Hepatic stellate cell (primary cell): Measurements from ENCODE around the gene SPDYE6.
"Not testable (repeated sequence)": the region's sequence is repeated elsewhere in the genome, so short reads cannot be mapped to it uniquely, and the experiment has no call there.

ENCODE experiments used
- DNase-seq: peaks from one replicate; pipeline ENCODE4 v3.0.0; 2011; ENCODE audit warnings: low spot score

SPDYE6 gene

DNA sequence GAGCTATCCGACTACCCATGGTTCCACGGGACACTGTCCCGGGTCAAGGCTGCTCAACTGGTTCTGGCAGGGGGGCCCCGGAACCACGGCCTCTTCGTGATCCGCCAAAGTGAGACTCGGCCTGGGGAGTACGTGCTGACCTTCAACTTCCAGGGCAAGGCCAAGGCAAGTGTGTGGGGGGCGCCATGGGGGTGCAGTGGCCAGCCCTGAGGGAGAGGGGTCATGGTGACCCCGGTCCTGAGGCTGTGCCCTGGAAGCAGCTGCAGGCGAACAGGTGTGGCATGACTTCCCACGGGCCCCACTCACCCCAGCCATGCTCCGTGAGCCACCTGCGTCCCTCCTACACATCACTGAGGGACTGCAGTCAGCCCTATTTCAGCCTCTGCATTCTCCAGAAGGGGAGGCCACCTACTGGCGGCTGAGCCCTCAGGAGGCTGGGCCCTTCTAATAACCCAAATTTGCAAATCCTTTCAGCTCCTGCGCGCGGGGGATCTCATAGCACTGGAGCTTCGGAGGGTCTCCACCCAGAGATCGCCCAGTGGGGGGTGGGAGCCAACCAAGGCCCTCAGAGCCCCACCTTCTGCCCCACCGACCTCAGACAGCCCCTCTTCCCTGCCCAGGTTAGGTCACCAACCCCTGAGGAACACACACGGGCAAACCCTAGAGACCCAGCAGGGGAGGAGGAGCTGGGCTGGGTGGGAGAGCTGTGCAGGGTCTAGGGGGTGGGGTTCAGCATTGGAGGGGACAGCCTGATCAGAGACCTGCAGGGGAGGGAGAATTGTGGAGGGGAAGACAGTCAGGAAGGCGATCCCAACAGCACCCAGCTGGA, 38.8 kb downstream of the SPDYE6 start:
- DNase-seq = no peak

DNA sequence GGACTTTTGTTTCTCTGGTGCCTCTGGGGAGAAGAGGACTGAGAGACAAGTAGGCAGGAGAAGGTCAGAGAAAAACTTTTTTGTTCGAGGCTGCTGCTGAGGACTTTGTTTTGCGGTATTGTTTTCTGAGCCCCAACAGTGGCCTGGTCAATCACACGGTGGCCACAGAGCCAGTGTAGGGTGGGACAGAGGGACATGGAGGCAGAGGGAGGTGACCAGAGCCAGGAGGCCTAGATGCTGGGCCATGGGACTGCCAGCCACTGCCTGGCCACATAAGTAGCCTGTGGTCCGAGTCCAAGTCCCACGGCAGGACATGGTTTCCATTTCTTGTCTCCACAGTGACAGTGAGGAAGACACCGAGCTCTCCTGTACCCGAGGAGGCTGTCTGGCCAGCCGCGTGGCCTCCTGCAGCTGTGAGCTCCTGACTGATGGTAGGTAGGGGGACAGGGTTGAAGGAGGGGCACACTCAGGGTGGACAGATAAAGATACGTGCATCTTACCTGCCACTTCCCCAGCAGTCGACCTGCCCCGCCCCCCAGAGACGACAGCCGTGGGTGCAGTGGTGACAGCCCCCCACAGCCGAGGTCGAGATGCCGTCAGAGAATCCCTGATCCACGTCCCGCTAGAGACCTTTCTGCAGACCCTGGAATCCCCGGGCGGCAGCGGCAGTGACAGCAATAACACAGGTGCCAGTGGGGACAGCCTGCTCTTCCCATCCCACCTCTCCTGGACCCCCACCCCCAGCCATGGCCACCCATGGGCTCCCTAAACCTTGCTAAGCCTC, 42.1 kb downstream of the SPDYE6 start:
- no peak for DNase-seq

DNA sequence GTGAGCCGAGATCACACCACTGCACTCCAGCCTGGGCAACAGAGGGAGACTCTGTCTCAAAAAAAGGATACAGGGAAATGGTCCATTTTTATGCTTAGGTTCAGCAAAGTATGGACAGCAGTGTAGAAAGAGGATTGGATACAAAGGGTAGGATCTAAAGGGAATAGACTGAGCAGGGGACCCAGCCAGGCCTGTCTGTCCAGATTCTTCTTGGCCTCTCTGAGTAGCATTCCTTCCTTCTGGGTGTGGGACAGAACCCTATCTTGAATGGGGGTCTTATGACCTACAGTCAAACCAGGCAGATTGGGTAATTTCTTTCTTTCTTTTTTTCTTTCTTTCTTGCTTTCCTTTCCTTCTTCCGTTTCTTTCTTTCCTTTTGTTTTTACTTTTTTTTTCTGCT, 43.9 kb downstream of the SPDYE6 start:
- DNase-seq = no peak

GRCh38 chr7:102310414-102310815, 45.8 kb downstream of the SPDYE6 start:
- no peak for DNase-seq

DNA sequence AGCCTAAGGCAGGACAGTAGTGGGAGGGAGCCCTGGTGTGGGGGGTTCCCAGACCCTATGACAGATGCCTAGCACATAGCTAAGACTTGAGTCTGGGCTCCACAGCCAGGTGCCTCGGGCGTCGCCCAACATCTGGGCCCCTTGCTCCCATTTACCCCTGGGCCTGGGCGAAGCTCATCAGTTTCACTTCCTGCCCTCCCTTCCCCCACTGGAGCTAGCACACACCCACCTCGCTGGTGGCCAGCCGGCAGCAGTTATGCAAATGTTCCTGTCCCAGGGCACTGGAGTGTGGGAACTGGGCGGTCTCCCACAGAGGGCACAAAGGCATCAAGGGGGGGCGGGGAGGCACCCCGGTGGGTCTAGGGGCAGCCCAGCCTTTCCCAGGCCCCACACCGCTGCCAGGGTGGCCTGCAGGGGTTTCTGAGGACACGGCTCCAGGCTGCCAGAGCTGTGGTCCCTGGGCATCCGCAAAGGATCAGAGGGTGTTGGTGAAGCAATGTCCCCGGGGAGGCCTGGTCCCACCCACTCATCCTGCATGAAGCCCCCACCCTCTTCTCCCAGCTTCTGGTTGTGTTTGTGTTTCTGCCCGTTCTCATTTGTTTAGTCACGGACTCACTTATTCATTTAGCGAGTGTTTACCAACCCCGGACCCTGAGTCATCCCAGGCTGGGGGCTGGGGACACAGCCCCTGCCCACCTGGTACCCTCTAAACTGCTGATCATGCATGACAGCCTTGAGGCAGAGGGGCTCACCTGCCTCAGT, 49.1 kb downstream of the SPDYE6 start:
- peak; percentile 70 for DNase-seq

DNA sequence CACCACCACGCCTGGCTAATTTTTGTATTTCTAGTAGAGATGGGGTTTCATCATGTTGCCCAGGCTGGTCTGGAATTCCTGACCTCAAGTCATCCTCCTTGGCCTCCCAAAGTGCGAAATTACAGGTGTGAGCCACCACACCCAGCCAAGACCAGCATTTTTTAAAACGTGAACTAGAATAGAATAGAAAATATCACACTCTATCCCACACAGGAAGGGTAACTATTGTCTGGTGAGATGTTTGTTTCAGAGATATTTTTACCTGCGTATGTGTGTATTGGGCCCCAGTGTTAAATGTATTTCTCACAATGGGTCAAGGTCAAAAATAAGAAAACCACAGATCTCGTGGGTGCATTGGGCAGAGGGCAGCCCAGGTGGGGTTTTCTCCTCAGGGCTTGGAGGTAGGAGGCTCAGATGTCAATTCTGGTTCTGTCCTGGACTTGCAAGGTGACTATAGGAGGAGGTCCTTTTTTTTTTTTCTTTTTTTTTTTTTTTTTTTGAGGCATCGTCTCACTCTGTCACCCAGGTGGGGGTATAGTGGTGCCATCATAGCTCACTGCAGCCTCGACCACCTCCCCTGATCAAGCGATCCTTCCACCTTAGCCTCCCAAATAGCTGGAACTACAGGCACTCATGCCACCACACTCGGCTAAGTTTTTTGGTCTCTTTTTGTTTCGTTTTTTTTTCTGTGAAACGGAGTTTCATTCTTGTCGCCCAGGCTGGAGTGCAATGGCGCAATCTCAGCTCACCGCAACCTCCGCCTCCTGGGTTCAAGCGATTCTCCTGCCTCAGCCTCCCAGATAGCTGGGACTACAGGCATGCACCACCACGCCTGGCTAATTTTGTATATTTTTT, 50.6 kb downstream of the SPDYE6 start:
- DNase-seq = no peak

DNA sequence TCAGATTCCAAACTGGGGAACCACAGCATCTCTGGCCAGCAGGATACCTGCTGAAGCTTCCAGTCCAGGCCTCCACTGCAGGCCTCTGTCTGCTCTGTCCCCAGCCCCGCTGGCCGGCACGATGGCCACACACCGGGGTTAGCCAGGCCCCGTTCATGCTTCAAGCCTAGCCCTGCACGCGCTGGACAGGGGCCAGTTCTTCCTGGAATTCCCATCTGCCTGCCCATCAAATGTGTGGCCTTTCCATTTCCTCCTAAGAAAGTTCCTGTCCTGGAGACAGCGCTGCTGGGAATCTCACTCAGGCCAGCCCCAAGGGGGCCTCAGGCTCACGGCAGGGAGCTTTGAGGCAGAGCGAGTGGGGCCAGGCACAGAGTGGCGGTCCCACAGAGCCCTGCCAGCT, 51.6 kb downstream of the SPDYE6 start:
- DNase-seq = no peak

DNA sequence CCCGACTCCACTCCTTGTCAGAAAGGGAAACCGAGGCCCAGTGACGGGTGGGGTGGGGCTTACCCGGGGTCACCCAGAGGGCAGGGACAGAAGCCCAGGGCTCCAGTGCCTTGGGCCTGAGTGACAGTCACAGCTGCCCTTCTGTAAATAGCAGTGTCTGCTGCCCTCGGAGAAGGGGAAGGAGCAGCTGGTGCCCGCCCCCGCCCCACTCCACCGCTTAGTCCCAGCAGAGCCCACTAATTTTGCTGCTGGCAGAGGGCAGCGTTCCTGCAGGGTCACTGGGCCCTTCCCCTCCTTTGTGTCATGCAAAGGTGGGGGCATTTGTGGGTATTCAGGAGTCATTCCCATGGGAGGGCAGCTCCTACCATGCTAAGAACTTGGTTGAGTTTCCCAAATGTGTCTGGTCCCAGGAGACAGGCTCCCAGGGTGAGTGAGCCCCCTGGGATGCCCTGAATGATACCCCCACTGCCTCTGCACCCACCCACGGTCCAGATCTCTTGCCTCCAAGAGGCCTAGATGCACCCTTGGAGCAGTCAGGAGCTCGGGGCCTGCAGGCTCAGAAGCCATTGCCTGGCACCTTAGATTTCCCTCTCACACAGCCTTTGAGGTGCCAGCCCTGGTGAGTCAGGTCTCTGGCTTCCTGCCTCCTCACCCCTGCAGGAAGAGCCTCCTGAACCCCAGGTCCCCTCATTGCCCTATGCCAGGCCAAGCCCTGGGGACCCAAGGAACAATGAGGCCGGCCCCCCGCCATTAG, 52.4 kb downstream of the SPDYE6 start:
- no peak for DNase-seq

GRCh38 chr7:102302025-102302424, 54.2 kb downstream of the SPDYE6 start:
- DNase-seq = no peak

GRCh38 chr7:102301367-102301766, 54.9 kb downstream of the SPDYE6 start:
- not testable (repeated sequence) for DNase-seq

DNA sequence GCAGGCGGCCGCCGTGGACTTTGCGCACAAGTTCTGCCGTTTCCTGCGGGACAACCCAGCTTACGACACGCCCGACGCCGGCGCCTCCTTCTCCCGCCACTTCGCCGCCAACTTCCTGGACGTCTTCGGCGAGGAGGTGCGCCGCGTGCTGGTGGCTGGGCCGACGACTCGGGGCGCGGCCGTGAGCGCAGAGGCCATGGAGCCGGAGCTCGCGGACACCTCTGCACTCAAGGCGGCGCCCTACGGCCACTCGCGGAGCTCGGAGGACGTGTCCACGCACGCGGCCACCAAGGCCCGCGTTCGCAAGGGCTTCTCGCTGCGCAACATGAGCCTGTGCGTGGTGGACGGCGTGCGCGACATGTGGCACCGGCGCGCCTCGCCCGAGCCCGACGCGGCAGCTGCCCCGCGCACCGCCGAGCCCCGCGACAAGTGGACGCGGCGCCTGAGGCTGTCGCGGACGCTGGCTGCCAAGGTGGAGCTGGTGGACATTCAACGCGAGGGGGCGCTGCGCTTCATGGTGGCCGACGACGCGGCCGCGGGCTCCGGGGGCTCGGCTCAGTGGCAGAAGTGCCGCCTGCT, 55.5 kb downstream of the SPDYE6 start:
- no peak for DNase-seq

DNA sequence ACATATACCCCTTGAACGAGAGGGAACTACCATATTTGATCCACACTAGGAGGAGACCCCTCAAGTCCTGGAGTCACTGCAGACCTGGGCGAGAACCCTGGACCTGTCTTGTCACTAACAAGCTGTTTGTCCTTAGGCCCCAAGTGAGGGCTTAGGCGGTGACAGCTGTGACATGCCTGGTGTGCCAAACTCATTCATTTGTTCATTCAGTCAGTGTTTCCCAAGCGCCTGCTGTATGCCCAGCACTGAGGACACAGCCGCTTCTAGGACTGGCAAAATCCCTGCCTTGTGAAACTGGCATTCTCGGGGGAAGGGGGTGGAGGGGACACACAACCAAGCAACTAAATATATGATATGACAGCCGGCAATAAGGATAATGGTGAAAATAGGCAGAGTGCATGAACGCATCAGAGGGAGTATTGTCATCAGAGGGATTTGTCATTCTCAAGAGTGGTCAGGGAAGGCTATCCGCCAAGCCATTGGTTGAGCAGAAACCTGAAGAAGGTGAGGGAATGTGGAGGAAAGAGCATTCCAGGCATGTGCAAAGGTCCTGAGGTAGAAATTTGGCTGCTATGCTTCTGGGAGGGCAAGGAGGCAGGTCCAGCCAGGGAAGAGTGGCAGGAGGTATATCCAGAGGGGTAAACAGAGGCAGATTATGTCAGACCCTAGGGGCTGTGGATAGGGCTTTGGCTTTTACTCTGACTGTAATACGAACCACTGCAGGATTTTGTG, 58.6 kb downstream of the SPDYE6 start:
- no peak for DNase-seq

GRCh38 chr7:102296514-102296913, 59.7 kb downstream of the SPDYE6 start:
- no peak for DNase-seq

DNA sequence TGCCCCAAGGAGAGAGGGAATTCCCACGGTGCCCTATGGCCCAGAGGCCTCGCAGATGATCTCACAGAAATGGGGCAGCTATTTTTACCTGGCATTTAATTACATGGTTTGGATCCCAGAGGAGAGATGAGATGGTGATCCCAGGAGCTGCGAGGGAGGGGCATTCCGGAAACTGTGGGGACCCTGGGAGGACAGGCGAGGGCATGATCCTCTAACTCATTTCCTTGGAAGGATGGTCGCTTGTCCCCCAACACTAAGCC, 60.1 kb downstream of the SPDYE6 start:
- no peak for DNase-seq
